Measurements from ENCODE around the gene ENOX1. TPM values are rescaled to one million over a fixed set of nuclear protein-coding genes. Genes with fewer than 3 reads are reported as not detected.

ENOX1 gene
- total and polyA plus RNA-seq, 9 of the 15 experiments (the other 6 are each of a cell fraction or from before 2014, with no cell fraction given), result not detected

GRCh38 chr13:43242040-43242439 lies 544.7 kb downstream of the ENOX1 start:
- CTCF ChIA-PET (ENCODE audit: low intra/inter-chr PET ratio), result no interaction called here
- FAIRE-seq, result no peak
- TF ChIP-seq ZNF436 (CRISPR knock-in tag; IDR thresholded peaks at IDR 0.05) (no peak), OTX1 (CRISPR knock-in tag; IDR thresholded peaks at IDR 0.05) (no peak), PPARD (CRISPR knock-in tag; IDR thresholded peaks at IDR 0.05) (no peak), CEBPZ (IDR thresholded peaks at IDR 0.05; ENCODE audit: borderline replicate concordance, low read depth, low read length) (no peak), THAP7 (CRISPR knock-in tag; IDR thresholded peaks at IDR 0.05) (no peak), ZNF444 (CRISPR knock-in tag; IDR thresholded peaks at IDR 0.05) (no peak), TSHZ1 (CRISPR knock-in tag; IDR thresholded peaks at IDR 0.05) (no peak), MNT (conservative IDR thresholded peaks at IDR 0.05) (no peak), FOXK2 (conservative IDR thresholded peaks at IDR 0.05 in 1 of 2, IDR thresholded peaks at IDR 0.05 in 1 of 2; ENCODE audit: low read depth in 2 of 2) (no peak), ZBTB8A (IDR thresholded peaks at IDR 0.05; ENCODE audit: partially characterized antibody) (no peak)

More at GRCh38 chr13:43242040-43242439, 544.7 kb downstream of the ENOX1 start:
- ATAC-seq (no peak), DNase-seq (ENCODE audit: extremely low read depth in 1 of 4, low spot score in 3 of 4) (no peak)
- Histone ChIP-seq H3K36me3 (ENCODE audit: control insufficient read depth, insufficient read depth, low read length) (no peaks in the 10 kb centered on the region), H3K9ac (ENCODE audit: insufficient read depth in 1 of 2, low read depth in 2 of 2, low read length in 2 of 2) (no peak overlapping the region), H3K27ac (ENCODE audit: extremely low read depth, low read depth, low read length) (no peak overlapping the region), H3K4me1 (replicated peaks in 1 of 2; ENCODE audit: control insufficient read depth in 2 of 2, insufficient read depth in 2 of 2, low read length in 2 of 2) (no peaks in the 10 kb centered on the region), H3K27me3 (ENCODE audit: control insufficient read depth in 2 of 2, insufficient read depth in 2 of 2, low read length in 2 of 2) (peaks cover 0 to 3% of the 10 kb centered on the region in 2 experiments; a peak in 1 of 5 replicates), H4K20me1 (replicated peaks; ENCODE audit: control insufficient read depth, insufficient read depth, low read length) (no peaks in the 10 kb centered on the region), H3K79me2 (ENCODE audit: control insufficient read depth, insufficient read depth, low read length) (no peaks in the 10 kb centered on the region), H3K9me1 (ENCODE audit: control insufficient read depth, insufficient read depth, low read length) (no peaks in the 10 kb centered on the region), H3K9me3 (replicated peaks; ENCODE audit: control insufficient read depth, insufficient read depth, low read depth, low read length) (no peaks in the 10 kb centered on the region), H2AFZ (ENCODE audit: low read depth, low read length) (no peak overlapping the region), H3K4me2 (ENCODE audit: insufficient read depth, low read length) (no peak overlapping the region), H3K4me3 (no peak overlapping the region)
- WGBS (ENCODE audit: insufficient coverage, low coverage, missing lambda C conversion rate), result 0% methylated on average over 1 of the region's 1 CpG
- no TSS peak for BruUV-seq (replicated peaks)
- in situ Hi-C loops (cut with MboI), result no loop called here
- POLR2A ChIA-PET, result no interaction called here
- intact Hi-C loops (cut with micrococcal nuclease), result no loop called here
